ENCODE results near the gene FAM216A.
"Not testable (repeated sequence)": the region's sequence is repeated elsewhere in the genome, so short reads cannot be mapped to it uniquely, and the experiment has no call there.

The FAM216A gene

DNA sequence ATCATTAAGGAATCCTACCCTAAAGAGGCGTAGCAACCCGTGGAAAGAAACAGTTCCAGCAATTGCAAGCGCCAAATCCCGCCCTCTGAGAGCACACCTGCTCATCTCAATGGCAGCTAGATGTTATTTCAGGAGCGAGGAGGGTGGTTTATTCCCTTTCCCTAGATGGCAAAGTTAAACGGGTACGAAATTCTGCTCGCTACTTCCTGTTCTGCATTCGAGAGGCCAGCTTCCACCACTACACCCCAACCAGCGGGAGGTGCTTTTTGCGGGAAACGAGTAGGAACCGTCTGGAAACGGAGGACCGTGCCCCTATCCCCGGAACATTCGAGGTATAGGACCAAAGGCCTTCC is 32.7 kb downstream of the FAM216A start:
- no peak for DNase-seq

DNA sequence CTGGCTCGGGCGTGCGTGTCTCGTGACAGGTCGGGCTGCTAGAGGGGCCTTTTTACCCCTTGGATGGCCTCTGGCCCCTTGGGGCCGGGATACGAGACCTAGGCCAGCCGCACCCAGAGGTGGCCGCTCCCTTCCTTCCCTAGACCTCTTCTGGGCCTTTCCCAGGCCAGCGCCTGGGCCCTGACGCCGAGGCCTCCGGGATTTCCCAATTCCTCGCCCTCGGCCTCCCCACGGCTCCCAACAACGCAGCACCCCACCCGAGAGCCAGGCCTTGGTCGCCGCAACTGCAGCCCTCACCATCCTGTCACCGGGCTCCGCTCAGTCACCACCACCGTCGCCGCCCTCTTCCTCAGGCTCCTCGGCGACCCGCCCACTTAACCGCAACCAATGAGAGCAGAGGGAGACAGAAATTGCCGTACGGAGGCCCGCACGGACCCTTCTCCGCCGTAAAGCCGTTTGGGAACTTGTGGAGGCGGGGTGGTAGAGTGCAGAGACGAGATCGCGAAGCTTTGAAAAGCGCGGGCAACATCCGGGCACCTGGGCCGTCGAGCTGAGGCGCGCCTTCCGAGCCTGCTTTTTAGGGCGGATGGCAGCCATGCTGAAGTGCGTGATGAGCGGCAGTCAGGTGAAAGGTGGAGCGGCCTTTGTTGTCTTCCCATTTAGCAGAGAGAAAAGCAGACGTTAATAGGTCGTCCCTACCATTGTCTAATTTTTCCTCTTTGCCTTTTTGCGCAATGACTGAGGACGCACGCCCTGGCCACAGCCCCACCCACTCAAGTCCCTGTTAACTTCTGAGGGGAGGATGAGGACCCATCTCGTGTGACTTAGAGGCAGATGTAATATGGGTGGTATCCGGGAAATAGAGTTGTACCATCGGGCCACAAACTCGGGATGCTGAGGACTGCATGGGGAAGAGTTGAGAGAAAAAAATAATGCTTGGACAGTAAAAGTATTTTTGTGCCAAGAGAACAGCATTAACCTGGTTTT is 33.4 kb downstream of the FAM216A start, which contains the start of the genes RAD9B and VPS29:
Gene RAD9B (plus strand): TSS at position 580 of the 987 bp plus-strand sequence. CDS start 7 bp downstream, at position 587.
Gene VPS29 (minus strand): TSS at position 360 of the 987 bp plus-strand sequence. CDS start 60 bp downstream, at position 300.
- DNase-seq: peak; percentile 99

DNA sequence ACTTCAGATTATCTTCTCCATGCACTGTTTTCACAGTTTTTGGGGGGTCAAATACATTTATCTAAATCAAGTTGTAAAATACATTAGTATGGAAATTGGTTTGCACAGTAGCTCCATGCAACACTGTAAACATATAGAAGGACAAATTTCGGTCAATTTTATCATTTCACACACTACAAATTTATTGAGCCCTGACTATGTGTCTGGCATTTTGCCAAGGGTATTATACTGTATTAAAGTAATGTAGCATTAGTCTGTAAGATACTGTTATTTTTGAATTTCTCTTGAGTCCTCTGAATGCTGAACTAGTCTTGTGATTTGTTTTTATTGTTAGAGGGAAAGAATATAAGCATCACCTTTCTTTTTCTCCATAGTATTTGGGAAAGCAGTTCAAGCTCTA is 34.8 kb downstream of the FAM216A start:
- DNase-seq: no peak

DNA sequence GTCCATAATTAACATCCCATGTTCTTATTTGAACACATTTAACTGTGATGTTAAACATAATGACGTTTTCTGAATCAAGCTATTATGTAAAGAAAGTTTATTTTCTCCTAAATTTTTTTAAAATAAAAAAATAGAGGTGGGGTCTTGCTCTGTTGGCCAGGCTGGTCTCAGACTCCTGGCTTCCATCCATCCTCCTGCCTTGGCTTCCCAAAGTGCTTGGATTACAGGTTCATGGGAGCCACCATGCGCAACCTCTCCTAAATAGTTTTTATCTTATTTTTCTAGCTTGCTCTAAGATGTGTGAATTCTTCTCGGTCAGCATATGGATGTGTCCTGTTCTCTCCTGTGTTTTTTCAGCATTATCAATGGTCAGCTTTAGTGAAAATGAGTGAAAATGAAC is 36.7 kb downstream of the FAM216A start:
- no peak for DNase-seq

DNA sequence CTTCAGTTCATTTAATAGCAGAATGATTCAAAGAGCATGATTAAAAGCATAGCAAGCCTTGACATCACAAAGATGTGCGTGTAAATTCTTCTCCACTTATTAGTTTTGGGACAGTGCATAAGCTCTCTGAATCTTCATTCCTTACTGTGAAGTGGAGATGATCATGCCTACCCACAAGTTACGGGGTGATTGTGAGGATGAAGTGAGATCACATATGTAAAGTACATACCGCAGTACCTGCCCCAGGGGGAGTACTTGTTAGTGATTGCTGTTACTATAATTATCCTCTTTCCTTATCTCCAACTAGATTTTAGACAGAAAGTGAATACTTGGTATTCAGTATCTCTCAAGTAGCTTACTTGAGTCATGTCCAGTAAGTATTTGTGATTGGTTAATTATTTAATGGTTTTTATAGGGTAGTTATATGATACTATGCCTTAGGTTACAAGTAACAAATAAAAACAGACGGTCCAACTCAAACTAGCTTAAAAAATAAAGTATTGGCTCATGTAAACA is 39.5 kb downstream of the FAM216A start:
- DNase-seq: no peak

DNA sequence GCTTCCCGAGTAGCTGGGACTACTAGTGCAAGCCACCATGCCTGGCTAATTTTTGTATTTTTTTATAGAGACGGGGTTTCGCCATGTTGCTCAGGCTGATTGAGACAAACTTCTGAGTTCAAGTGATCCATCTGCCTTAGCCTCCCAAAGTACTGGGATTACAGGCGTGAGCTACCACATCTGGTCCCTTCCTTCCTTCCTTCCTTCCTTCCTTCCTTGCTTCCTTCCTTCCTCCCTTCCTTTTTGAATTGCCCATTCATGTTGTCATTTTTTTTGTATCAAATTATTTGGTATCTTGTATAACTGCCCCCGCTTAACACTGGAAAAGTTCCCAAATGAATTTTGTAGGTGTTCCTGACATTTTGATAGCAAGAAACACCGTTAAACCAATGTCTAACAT is 45.2 kb downstream of the FAM216A start:
- no peak for DNase-seq

DNA sequence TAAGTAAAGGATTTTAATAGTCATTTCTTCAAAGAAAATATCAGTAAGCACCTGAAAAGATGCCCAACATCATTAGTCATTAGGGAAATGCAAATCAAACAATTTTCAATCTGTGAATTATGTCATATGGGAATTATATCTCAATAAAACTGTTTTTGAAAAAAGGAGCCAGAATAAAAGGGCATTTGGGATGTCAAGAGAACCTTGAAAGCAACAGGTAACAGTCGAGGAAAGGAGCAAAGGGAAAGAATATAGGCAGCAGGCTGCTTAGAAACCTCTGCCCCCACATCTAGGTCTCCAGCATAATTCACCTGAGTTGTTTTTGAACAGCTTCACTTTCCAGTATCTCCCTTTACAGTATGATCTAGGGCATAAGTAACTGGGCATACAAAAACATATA is 45.7 kb downstream of the FAM216A start:
- no peak for DNase-seq

DNA sequence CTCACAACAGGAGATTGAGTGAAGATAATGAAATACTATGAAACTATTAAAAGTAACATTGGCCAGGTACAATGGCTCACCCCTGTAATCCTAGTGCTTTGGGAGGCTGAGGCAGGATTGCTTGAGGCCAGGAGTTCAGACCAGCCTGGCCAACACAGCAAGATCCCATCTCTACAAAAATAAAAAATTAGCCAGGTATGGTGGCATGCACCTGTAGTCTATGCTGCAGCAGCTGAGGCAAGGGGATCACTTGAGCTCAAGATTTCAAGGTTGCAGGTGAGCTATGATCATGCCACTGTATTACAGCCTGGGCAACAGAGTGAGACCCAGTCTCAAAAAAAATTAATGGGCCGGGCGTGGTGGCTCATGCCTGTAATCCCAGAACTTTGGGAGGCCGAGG is 48.4 kb downstream of the FAM216A start:
- DNase-seq: no peak

DNA sequence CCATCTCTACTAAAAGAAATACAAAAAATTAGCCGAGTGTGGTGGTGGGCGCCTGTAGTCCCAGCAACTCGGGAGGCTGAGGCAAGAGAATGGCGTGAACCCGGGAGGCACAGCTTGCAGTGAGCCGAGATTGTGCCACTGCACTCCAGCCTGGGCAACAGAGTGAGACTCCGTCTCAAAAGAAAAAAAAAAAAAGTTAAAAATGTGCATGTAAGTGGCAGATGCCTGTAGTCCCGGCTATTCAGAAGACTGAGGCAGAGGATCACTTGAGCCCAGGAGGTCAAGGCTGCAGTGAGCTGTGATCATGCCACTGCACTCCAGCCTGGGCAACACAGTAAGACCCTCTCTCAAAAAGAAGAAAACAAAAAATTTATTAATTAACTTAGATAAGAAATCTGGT is 49.4 kb downstream of the FAM216A start:
- not testable (repeated sequence) for DNase-seq

DNA sequence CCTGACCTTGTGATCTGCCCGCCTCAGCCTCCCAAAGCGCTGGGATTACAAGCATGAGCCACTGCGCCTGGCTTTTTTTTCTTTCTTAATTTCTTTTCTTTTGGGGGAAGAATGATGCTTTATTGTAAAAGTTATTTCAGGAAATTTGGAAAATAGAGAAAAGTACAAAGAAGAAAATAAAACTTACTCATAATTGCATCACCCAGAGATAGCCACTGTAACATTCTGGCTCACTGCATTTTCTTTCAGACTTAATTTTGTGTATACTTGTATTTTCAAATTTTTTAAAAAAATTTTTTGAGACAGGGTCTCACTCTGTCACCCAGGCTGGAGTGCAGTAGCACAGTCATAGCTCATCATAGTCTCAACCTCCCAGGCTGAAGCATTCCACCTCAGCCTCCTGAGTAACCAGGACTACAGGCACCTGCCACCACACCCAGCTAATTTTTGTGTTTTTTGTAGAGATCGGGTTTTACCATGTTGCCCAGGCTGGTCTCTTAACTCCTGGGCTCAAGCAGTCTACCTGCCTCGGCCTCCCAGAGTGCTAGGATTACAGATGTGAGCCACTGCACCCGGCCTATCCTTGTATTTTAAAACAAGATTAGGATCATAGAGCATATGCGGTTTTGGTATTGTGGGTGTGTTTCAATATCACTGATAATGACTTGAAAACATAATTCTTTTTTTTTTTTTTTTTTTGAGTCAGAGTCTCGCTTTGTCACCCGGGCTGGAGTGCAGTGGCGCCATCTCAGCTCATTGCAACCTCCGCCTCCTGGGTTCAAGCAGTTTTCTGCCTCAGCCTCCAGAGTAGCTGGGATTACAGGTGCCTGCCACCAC is 52.4 kb downstream of the FAM216A start:
- not testable (repeated sequence) for DNase-seq

DNA sequence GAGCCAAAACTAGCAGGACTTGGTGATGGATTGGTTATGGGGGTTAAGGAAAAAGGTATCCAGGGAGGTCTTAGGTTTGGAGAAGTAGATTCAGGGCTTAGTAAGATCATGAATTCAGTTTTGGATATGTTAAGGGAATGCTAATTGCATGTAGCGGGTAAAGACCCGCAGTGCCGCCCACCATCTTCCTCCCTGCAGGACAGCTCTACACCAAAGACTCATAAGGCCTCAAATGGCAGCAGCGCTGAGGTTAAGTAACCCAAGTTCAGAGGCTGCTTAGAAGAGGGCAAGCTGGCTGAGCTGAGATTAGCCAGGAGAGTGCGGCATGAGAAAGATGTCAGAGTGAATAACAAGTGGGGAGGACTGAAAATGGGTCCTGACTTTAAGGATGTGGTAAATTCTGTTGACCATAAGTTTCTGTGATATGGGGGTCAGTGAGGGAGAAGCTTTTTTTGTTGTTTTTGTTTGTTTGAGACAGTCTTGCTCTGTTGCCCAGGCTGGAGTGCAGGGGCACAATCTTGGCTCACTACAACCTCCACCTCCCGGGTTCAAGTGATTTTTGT is 59.7 kb downstream of the FAM216A start:
- no peak for DNase-seq

DNA sequence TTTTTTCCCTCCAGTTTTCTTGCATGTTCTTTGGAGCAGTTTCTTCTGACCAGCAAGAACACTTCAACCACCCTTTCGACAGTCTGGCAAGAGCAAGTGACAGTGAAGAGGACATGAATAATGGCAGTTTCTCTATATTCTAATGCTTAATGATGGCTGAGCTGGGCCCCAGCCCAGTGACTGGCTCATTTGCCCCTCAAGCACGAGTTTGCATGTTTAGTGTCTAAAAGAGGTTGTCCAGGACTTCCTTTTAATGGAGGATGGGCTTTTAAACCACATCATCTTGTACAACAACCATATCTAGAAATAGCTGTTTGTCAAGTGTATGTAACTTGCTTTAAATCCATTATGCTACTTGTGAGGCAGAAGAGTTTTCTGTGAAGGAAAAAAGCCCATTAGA is 61.9 kb downstream of the FAM216A start:
- DNase-seq: no peak

DNA sequence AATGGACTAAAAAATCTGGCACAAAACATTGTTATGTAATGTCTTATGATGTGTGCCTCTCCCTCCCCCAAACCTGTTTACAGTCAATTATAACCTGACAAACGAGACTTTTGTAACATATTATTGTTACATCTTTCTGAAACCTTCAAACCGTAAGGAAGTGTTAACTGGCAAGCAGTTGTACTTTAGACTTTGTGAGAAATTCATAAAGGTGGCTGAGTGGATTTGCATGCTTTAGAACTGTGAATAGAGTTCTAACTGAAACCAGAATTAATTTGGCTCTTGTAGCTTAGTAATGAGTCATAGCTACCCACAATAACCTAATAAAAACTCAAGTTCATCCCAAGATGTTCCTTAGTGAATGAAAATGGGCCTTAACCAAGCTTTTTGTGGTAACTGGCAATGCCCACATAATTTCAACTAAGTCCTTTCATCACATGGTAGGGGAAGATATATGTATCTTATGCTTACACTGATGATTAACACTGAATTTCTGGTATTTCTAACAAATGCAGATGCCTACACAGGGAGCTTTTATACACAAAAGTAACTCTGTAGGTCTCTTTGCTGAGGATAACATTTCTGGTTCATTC is 63.2 kb downstream of the FAM216A start:
- DNase-seq: no peak

DNA sequence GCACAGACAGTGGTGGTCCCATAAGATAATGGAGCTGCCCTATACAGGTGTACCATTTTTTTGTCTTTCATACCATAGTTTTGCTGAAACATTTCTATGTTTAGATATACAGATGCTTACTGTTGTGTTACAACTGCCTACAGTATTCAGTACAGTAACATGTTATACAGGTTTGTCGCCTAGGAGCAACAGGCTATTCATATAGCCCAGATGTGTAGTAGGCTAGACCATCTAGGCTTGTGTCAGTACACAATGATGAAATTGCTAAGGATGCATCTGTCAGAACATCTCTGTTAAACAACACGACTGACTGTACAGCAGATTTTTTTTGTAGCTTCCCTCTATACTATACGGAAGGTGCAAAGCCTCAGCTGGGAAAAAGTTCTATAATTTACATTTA is 64.0 kb downstream of the FAM216A start:
- no peak for DNase-seq

DNA sequence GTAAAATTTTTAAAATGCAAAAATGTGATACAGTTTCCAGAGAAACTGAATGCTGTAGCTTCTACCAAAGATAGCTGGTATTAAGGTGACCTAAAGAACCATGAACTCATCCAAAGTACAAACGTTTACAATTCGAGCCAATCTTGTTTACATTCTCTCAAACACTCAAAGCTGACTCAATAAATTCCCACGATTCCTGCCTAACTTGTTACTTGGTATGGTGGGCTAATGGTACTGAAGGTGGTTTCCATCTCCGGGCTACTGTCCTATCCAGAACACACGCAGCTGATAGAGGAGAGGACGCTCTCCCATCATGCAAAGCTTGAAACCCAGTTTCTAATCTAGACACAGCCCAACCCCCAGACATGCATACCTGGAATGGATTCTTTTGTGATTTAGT is 65.0 kb downstream of the FAM216A start:
- DNase-seq: no peak

DNA sequence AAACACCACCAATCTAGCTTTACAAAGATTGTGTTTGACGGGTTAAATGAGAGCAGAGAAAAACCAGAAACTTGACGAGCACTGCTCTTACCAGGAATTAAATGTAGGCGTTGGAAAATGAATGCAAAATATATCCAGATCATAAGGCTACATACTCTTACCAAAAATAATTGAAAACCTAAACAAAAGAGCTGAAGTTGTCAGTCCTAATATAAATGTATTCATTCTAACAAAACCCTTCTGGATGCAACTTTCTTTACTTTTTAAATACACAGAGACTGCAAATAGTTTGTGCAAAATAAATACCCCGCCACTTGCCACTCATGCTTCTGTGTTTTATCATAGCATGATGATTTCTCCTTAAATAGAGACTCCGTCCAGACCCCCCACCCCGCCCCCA is 66.2 kb downstream of the FAM216A start:
- no peak for DNase-seq

DNA sequence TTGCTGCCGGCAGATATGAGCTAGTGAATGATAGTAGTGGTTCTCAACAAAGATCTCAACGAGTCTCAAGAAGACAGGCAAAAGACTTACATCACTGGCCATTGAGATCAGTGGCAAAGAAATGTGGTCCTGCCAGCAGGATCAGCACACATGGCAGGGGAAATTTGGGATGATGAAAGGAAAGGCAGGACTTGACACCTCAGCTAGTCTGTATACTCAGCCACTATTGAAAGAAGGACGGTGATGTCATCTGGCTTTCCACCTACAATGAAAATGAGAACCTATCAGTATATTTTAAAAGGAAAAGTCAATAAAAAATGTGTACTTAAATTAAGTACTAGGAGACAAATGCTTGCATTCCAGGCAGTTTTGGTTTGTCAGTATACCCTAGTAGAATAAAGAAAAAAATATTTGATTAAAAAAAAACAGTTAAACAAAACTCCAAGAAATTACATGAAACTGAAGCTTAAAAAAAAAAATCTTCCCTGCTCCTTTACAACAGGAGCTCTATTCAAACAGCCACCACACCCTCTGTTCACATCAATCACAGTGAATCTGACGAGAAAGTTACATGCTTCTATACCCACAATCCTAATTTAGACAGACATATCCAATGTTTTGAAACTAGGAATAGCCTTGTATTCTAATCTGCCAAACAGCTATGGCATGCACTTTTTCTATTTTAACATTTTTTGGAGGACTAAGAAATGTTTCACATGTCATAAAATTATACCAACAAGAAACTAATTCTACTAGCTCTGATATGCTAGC is 68.4 kb downstream of the FAM216A start:
- no peak for DNase-seq

DNA sequence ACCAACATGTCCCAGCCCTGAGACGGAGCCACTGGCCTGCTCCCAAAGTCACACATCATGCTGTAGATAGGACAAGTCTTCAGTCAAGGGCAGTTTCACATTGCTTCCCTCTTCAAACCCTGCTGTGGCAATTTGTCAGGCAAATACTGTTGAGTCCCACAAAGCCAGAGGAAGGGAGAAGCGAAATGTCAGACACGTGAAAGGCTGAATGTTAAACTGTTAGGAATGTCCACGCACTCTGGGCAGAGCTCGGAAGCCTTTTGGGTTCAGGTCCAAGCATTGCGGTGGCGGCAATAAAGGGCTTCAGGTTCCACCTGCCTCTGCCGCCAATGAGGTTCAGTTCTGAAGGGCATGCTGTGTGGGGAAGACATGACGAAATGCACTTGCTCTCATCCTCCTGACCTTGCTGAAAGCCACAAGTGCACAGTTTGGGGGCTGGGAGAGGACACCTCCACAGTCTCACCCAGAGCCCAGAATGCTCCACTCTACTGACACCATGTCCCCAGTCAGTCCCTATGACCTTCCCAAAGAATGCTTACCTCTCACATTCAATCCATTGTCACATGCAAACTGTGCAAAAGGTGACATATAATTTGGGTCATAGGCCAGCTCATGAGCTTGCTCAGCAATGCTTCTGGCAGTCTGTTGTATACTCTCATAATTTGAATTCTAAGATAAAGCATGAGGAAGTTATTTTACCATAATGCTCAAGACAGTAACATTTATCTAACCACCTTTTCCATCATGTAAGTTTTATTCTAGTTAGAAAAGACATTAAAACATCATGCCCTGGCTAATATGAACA is 69.2 kb downstream of the FAM216A start:
- no peak for DNase-seq

DNA sequence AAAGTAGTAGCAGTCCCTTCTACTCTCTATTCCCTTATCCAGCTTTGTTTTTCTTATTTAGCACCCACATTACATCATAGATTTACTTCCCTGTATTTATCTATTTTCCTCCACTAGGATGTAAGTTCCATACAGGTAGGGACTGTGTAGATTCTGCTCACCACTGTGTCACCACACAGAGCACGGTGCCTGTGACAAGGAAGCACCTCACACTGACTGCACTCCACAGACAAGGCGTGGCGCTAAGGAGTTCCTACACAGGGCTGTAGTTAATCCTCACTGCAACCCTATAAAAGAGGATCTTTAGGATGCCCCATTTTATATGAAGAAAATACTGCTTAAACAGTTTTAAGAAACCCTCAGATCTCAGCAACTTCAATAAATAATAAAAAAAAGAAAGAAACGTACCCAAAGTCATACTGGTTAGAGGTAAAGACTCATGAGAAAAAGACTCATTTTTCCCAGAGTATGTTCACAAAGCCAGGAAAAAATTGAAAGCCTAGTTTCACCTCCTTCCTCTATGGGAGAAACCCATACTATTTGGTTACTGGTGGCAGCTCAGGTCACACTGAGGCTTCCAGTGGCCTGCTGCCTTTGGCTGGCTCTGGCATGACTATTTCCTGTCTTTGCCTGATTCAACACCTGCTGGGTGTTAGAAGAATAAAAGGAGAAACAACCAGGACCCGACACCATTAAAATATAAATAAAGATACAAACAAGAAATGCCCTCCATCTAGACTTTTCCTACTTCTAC is 70.4 kb downstream of the FAM216A start:
- no peak for DNase-seq

Measured in CD4-positive, alpha-beta T cell treated with Interleukin-15 for 1 hour (primary cell).